Measurements from ENCODE around the gene RAB5A.

DNA sequence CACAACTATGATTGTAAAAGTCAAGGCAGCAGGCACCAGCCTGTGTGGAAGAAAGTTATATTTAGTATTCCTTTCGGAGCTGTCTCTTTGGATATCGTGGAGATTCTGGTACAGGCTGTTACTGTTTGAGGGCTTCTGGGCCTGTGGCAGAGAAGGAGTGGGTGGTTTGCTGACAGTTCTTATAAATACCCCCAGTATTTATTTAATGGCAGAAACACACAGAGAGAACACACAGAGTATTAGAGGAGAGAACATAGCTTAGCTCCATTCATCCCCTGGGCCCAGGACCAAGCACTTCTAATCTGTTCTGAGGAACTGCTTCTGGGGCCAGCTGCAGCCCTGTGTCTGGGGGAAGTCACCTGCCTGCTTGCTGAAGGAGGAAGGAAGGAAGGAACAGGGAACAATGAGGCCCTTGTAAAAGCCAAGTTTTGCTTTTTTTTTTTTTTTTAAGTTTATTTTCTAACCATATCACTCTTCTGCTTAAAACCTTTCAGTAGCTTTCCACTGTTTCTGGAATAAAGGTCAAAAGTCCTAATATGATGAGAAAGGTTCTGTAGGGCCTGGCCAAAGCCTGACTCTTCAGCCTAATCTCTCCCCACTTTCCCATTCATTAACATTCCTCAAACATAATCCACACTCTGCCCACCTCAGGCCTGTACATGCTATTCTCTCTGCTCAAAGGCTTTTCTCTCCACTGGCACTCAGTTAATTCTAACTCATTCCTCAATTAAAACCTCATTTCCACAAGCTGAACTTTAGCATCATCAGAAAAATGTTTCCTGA is 76.9 kb downstream of the RAB5A start:
- no peak for TF ChIP-seq POLR2A (IDR thresholded peaks at IDR 0.05)
- TF ChIP-seq, protein P1, sequence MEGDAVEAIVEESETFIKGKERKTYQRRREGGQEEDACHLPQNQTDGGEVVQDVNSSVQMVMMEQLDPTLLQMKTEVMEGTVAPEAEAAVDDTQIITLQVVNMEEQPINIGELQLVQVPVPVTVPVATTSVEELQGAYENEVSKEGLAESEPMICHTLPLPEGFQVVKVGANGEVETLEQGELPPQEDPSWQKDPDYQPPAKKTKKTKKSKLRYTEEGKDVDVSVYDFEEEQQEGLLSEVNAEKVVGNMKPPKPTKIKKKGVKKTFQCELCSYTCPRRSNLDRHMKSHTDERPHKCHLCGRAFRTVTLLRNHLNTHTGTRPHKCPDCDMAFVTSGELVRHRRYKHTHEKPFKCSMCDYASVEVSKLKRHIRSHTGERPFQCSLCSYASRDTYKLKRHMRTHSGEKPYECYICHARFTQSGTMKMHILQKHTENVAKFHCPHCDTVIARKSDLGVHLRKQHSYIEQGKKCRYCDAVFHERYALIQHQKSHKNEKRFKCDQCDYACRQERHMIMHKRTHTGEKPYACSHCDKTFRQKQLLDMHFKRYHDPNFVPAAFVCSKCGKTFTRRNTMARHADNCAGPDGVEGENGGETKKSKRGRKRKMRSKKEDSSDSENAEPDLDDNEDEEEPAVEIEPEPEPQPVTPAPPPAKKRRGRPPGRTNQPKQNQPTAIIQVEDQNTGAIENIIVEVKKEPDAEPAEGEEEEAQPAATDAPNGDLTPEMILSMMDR (IDR thresholded peaks at IDR 0.05), result no peak

Data from right lobe of liver (tissue), 4 donors.